Eye (tissue), 1 donor: Measurements from ENCODE around the gene SWI5.

Source experiments
- DNase-seq: peaks from one replicate; pipeline ENCODE4 v3.0.0-alpha.2; 2015

The SWI5 gene

GRCh38 chr9:128280084-128280622 lies 4.1 kb downstream of the SWI5 start:
- no peak for DNase-seq

GRCh38 chr9:128282500-128282899 lies 6.4 kb downstream of the SWI5 start:
- no peak for DNase-seq

GRCh38 chr9:128285033-128285784 lies 9.1 kb downstream of the SWI5 start:
- DNase-seq = no peak

- DNase-seq = peak; percentile 30
Observed at GRCh38 chr9:128286440-128286839, 10.4 kb downstream of the SWI5 start.

GRCh38 chr9:128288273-128289004 lies 12.4 kb downstream of the SWI5 start:
- DNase-seq = no peak

GRCh38 chr9:128292009-128292408 lies 15.9 kb downstream of the SWI5 start:
- DNase-seq = no peak

- no peak for DNase-seq
Observed at GRCh38 chr9:128293091-128293490, 17.0 kb downstream of the SWI5 start.

- DNase-seq = no peak
Observed at GRCh38 chr9:128294142-128294541, 18.1 kb downstream of the SWI5 start.

GRCh38 chr9:128296340-128297220 lies 20.5 kb downstream of the SWI5 start:
- no peak for DNase-seq

GRCh38 chr9:128297221-128297773 lies 21.2 kb downstream of the SWI5 start:
- no peak for DNase-seq

- no peak for DNase-seq
Observed at GRCh38 chr9:128298535-128299482, 22.7 kb downstream of the SWI5 start.

GRCh38 chr9:128304136-128304970 lies 28.3 kb downstream of the SWI5 start:
- DNase-seq = no peak

- DNase-seq = no peak
Observed at GRCh38 chr9:128304971-128305288, 28.9 kb downstream of the SWI5 start.

- DNase-seq = no peak
Observed at GRCh38 chr9:128309551-128309950, 33.5 kb downstream of the SWI5 start.

GRCh38 chr9:128310461-128310860 lies 34.4 kb downstream of the SWI5 start:
- DNase-seq = no peak

- DNase-seq = no peak
Observed at GRCh38 chr9:128314697-128315096, 38.6 kb downstream of the SWI5 start.

GRCh38 chr9:128316421-128316820 lies 40.3 kb downstream of the SWI5 start:
- DNase-seq = no peak

- no peak for DNase-seq
Observed at GRCh38 chr9:128317629-128318028, 41.6 kb downstream of the SWI5 start.

- no peak for DNase-seq
Observed at GRCh38 chr9:128321343-128321742, 45.3 kb downstream of the SWI5 start.

- DNase-seq = no peak
Observed at GRCh38 chr9:128321879-128322403, 45.9 kb downstream of the SWI5 start.
